Measurements from ENCODE around the gene SLC66A3. TPM values are rescaled to one million over a fixed set of nuclear protein-coding genes. Genes with fewer than 3 reads are reported as not detected.

Gene SLC66A3
- polyA plus RNA-seq, 1 donor (not counting 4 experiments of a cell fraction or from before 2014, with no cell fraction given) = 31.1 TPM

GRCh38 chr2:11180653-11181052 is 25.4 kb downstream of the SLC66A3 start:
- no peaks in the 10 kb centered on the region for H3K9me3 ChIP-seq (ENCODE audit: control insufficient read depth, low read depth, low read length)
- H4K20me1 ChIP-seq (ENCODE audit: control insufficient read depth, extremely low read depth, insufficient read depth, low read length) = no peaks in the 10 kb centered on the region
- H3K79me2 ChIP-seq (ENCODE audit: control insufficient read depth, insufficient read depth, low read length) = no peaks in the 10 kb centered on the region
- H3K4me1 ChIP-seq (ENCODE audit: control insufficient read depth, extremely low read depth, insufficient read depth, low read length) = peaks cover 3% of the 10 kb centered on the region
- TF ChIP-seq, protein P1, sequence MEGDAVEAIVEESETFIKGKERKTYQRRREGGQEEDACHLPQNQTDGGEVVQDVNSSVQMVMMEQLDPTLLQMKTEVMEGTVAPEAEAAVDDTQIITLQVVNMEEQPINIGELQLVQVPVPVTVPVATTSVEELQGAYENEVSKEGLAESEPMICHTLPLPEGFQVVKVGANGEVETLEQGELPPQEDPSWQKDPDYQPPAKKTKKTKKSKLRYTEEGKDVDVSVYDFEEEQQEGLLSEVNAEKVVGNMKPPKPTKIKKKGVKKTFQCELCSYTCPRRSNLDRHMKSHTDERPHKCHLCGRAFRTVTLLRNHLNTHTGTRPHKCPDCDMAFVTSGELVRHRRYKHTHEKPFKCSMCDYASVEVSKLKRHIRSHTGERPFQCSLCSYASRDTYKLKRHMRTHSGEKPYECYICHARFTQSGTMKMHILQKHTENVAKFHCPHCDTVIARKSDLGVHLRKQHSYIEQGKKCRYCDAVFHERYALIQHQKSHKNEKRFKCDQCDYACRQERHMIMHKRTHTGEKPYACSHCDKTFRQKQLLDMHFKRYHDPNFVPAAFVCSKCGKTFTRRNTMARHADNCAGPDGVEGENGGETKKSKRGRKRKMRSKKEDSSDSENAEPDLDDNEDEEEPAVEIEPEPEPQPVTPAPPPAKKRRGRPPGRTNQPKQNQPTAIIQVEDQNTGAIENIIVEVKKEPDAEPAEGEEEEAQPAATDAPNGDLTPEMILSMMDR (optimal IDR thresholded peaks at IDR 0.05 in 1 of 3, IDR thresholded peaks at IDR 0.05 in 1 of 3, conservative IDR thresholded peaks at IDR 0.05 in 1 of 3; ENCODE audit: extremely low read depth in 1 of 3, insufficient read depth in 2 of 3, low read length in 3 of 3) = no peak
- no peak for TF ChIP-seq EZH2 (IDR thresholded peaks at IDR 0.05; ENCODE audit: low read length)
- FAIRE-seq (no peak), DNase-seq (ENCODE audit: low read depth, low spot score) (no peak)
- no peak overlapping the region for H3K27ac ChIP-seq (ENCODE audit: control insufficient read depth, insufficient read depth, low read length)
- no peak overlapping the region for H3K9ac ChIP-seq (ENCODE audit: control insufficient read depth, extremely low read depth, insufficient read depth, low read length)
- no peak overlapping the region for H3K4me3 ChIP-seq (ENCODE audit: control insufficient read depth in 2 of 3, extremely low read depth in 1 of 3, insufficient read depth in 2 of 3, low read depth in 1 of 3, low read length in 3 of 3)
- H3K36me3 ChIP-seq (ENCODE audit: control insufficient read depth in 2 of 2, extremely low read depth in 1 of 2, insufficient read depth in 2 of 2, low read length in 2 of 2) = peaks cover 0 to 4% of the 10 kb centered on the region in 2 experiments
- no peaks in the 10 kb centered on the region for H3K9me1 ChIP-seq (ENCODE audit: control insufficient read depth, extremely low read depth, insufficient read depth, low read length)
- H3K27me3 ChIP-seq (ENCODE audit: control insufficient read depth, extremely low read depth, insufficient read depth, low read length) = no peaks in the 10 kb centered on the region
- no peak overlapping the region for H2AFZ ChIP-seq (ENCODE audit: control insufficient read depth, low read length)
- H3K4me2 ChIP-seq (ENCODE audit: control insufficient read depth, extremely low read depth, insufficient read depth, low read depth, low read length) = no peak overlapping the region
- dilution Hi-C loops (cut with MboI; ENCODE audit: extremely low pct_ligation_motif_present, low sequenced_read_pairs) = no loop called here

- Histone ChIP-seq H3K36me3 (ENCODE audit: control insufficient read depth in 2 of 2, extremely low read depth in 1 of 2, insufficient read depth in 2 of 2, low read length in 2 of 2) (peaks cover 0 to 4% of the 10 kb centered on the region in 2 experiments), H3K27ac (ENCODE audit: control insufficient read depth, insufficient read depth, low read length) (no peak overlapping the region), H3K4me2 (ENCODE audit: control insufficient read depth, extremely low read depth, insufficient read depth, low read depth, low read length) (no peak overlapping the region), H3K9me1 (ENCODE audit: control insufficient read depth, extremely low read depth, insufficient read depth, low read length) (no peaks in the 10 kb centered on the region), H3K27me3 (ENCODE audit: control insufficient read depth, extremely low read depth, insufficient read depth, low read length) (no peaks in the 10 kb centered on the region), H2AFZ (ENCODE audit: control insufficient read depth, low read length) (no peak overlapping the region), H3K9ac (ENCODE audit: control insufficient read depth, extremely low read depth, insufficient read depth, low read length) (no peak overlapping the region), H4K20me1 (ENCODE audit: control insufficient read depth, extremely low read depth, insufficient read depth, low read length) (no peaks in the 10 kb centered on the region), H3K4me3 (ENCODE audit: control insufficient read depth in 2 of 3, extremely low read depth in 1 of 3, insufficient read depth in 2 of 3, low read depth in 1 of 3, low read length in 3 of 3) (no peak overlapping the region), H3K4me1 (ENCODE audit: control insufficient read depth, extremely low read depth, insufficient read depth, low read length) (no peaks in the 10 kb centered on the region), H3K79me2 (ENCODE audit: control insufficient read depth, insufficient read depth, low read length) (no peaks in the 10 kb centered on the region), H3K9me3 (ENCODE audit: control insufficient read depth, low read depth, low read length) (no peaks in the 10 kb centered on the region)
- no peak for TF ChIP-seq EZH2 (IDR thresholded peaks at IDR 0.05; ENCODE audit: low read length)
- TF ChIP-seq, protein P1 (optimal IDR thresholded peaks at IDR 0.05 in 1 of 3, IDR thresholded peaks at IDR 0.05 in 1 of 3, conservative IDR thresholded peaks at IDR 0.05 in 1 of 3; ENCODE audit: extremely low read depth in 1 of 3, insufficient read depth in 2 of 3, low read length in 3 of 3) = no peak
- dilution Hi-C loops (cut with MboI; ENCODE audit: extremely low pct_ligation_motif_present, low sequenced_read_pairs) = no loop called here
- FAIRE-seq = no peak
- no peak for DNase-seq (ENCODE audit: low read depth, low spot score)
Measured at GRCh38 chr2:11182951-11183350, 27.7 kb downstream of the SLC66A3 start.
